Endothelial cell of umbilical vein (primary cell): ENCODE measurements around the gene ARGLU1. TPM values are rescaled to one million over a fixed set of nuclear protein-coding genes. Genes with fewer than 3 reads are reported as not detected.

Source experiments
- BruUV-seq: library from RNA; stranded (reverse); fragments of 400-500 nt; replicated peaks from 2 replicates; lab custom pipeline; 2021; lab: Mats Ljungman, UMichigan
- CTCF ChIA-PET: fragments of 300-600, 350-600 bp; sonication (Branson Sonifier 250); formaldehyde crosslinking; loops from one replicate; lab custom pipeline; 2021; ENCODE audit warnings: antibody characterized with exemption, inconsistent platforms; lab: Charles Lee
- POLR2A ChIA-PET: fragments of 300-600, 350-600 bp; sonication (Branson Sonifier 250); formaldehyde crosslinking; loops from one replicate; lab custom pipeline; 2021; ENCODE audit warnings: antibody characterized with exemption, inconsistent platforms; lab: Charles Lee
- DNase-seq: peaks from one replicate; pipeline ENCODE4 v3.0.0-alpha.2; 2011; ENCODE audit warnings: low read depth, low spot score
- FAIRE-seq: peaks from 2 replicates; lab custom pipeline; 2011; peaks lifted over from hg19 to GRCh38; lab: Jason Lieb, UNC
- H2AFZ ChIP-seq: 2 replicates; pipeline ENCODE4 v1.6.0; 2012; ENCODE audit warnings: low read depth, low read length, control low read depth, inconsistent platforms
- H3K27ac ChIP-seq: 2 replicates; pipeline ENCODE4 v1.5.1; 2011; ENCODE audit warnings: low read depth, mild to moderate bottlenecking, control low read depth, low read length, moderate library complexity; ENCODE audit not compliant: insufficient read depth
- H3K27me3 ChIP-seq, 2 experiments: 2 replicates each; pipeline versions ENCODE4 v1.6.0 to v1.6.1; 2011; ENCODE audit warnings: low read length in 2 of 2, mixed read lengths in 1 of 2; ENCODE audit not compliant: control insufficient read depth in 2 of 2, insufficient read depth in 2 of 2
- H3K36me3 ChIP-seq, 2 experiments: 2 replicates in 1 of 2; 3 replicates in 1 of 2; pipeline ENCODE4 v1.5.1; 2011; ENCODE audit warnings: low read length in 2 of 2, mild to moderate bottlenecking in 1 of 2, moderate library complexity in 1 of 2; ENCODE audit not compliant: control insufficient read depth in 2 of 2, insufficient read depth in 2 of 2; ENCODE audit errors: extremely low read depth in 1 of 2
- H3K4me1 ChIP-seq: 3 replicates; pipeline ENCODE4 v1.5.1; 2011; ENCODE audit warnings: mild to moderate bottlenecking, low read length; ENCODE audit not compliant: control insufficient read depth, insufficient read depth; ENCODE audit errors: extremely low read depth
- H3K4me2 ChIP-seq: 2 replicates; pipeline ENCODE4 v1.6.1; 2011; ENCODE audit warnings: low read length, control low read depth, mixed read lengths; ENCODE audit not compliant: insufficient read depth
- H3K4me3 ChIP-seq, 3 experiments: fragments of 200-600 bp in 1 of 3; sonication (generic), shearing (Covaris generic) in 1 of 3; replicated peaks in 1 of 3; 2 replicates each; pipeline ENCODE4 v1.5.1; 2011 to 2016; ENCODE audit warnings: control low read depth in 3 of 3, low read length in 3 of 3, mild to moderate bottlenecking in 2 of 3, inconsistent platforms in 1 of 3, low read depth in 1 of 3, moderate library complexity in 1 of 3; ENCODE audit not compliant: insufficient read depth in 1 of 3
- H3K79me2 ChIP-seq: 2 replicates; pipeline ENCODE4 v1.6.0; 2012; ENCODE audit warnings: low read length, inconsistent platforms; ENCODE audit not compliant: control insufficient read depth, insufficient read depth
- H3K9ac ChIP-seq: replicated peaks from 2 replicates; pipeline ENCODE3; 2011; ENCODE audit warnings: low read length, control low read depth; ENCODE audit not compliant: insufficient read depth; ENCODE audit errors: extremely low read depth
- H3K9me1 ChIP-seq: replicated peaks from 3 replicates; pipeline ENCODE4 v1.6.0; 2011; ENCODE audit warnings: mild to moderate bottlenecking, low read length; ENCODE audit not compliant: control insufficient read depth, insufficient read depth; ENCODE audit errors: extremely low read depth
- H3K9me3 ChIP-seq: replicated peaks from 2 replicates; pipeline ENCODE4 v1.5.1; 2012; ENCODE audit warnings: low read length, inconsistent platforms; ENCODE audit not compliant: control insufficient read depth, insufficient read depth
- H4K20me1 ChIP-seq: replicated peaks from 2 replicates; pipeline ENCODE3; 2011; ENCODE audit warnings: mild to moderate bottlenecking, low read length; ENCODE audit not compliant: control insufficient read depth, insufficient read depth; ENCODE audit errors: extremely low read depth
- EZH2 ChIP-seq: IDR thresholded peaks from 2 replicates; pipeline ENCODE4 v1.6.1; 2012; ENCODE audit warnings: borderline replicate concordance, low read depth, mild to moderate bottlenecking, moderate library complexity, low read length, inconsistent platforms; ENCODE audit not compliant: severe bottlenecking
- FOS ChIP-seq: IDR thresholded peaks from 2 replicates; pipeline ENCODE4 v1.6.1; 2011; ENCODE audit warnings: mild to moderate bottlenecking, low read length, moderate library complexity, borderline replicate concordance; ENCODE audit not compliant: insufficient read depth
- GATA2 ChIP-seq: IDR thresholded peaks from 2 replicates; pipeline ENCODE4 v1.7.0; 2011; ENCODE audit warnings: low read depth, mild to moderate bottlenecking, moderate library complexity, mixed read lengths, low read length; ENCODE audit not compliant: insufficient read length, insufficient read depth
- JUN ChIP-seq: IDR thresholded peaks from 2 replicates; pipeline ENCODE4 v1.6.1; 2011; ENCODE audit warnings: borderline replicate concordance, low read depth; ENCODE audit not compliant: insufficient read length, insufficient read depth
- MAX ChIP-seq: IDR thresholded peaks from 2 replicates; pipeline ENCODE4 v1.6.1; 2011; ENCODE audit not compliant: insufficient read depth, insufficient read length
- MYC ChIP-seq: IDR thresholded peaks from one replicate; pipeline ENCODE4 v1.6.1; 2011; ENCODE audit warnings: mild to moderate bottlenecking, low read depth, low read length
- POLR2A ChIP-seq: IDR thresholded peaks from 2 replicates; pipeline ENCODE4 v1.6.1; 2012; ENCODE audit warnings: low read depth, mild to moderate bottlenecking, control low read depth, low read length
- POLR2AphosphoS5 ChIP-seq: IDR thresholded peaks from 2 replicates; pipeline ENCODE4 v1.6.1; 2012; ENCODE audit warnings: low read depth, mild to moderate bottlenecking, control low read depth, low read length, moderate library complexity; ENCODE audit not compliant: insufficient read depth
- dilution Hi-C: fragments of 300-500 bp; cut with MboI; formaldehyde crosslinking; loops from one replicate; pipeline ENCODE4 v1.15.0; 2019; ENCODE audit warnings: low sequenced_read_pairs; ENCODE audit not compliant: extremely low pct_ligation_motif_present
- intact Hi-C: fragments of 100-400 bp; cut with micrococcal nuclease; formaldehyde crosslinking; loops from one replicate; pipeline ENCODE4 v1.10.0; 2022
- polyA plus RNA-seq, 4 experiments: library from polyadenylated mRNA; depleted of rRNA in 3 of 4; stranded (reverse) in 3 of 4; unstranded in 1 of 4; fragments of >200 nt; gene quantifications; 2 replicates each; pipeline versions ENCODE4 v1.2.1 to v1.2.3, GENCODE V29; 2011 to 2012; ENCODE audit warnings: missing spikeins in 1 of 4
- total RNA-seq: library from RNA; stranded (reverse); gene quantifications from 2 replicates; pipeline ENCODE4 v1.2.3, GENCODE V29; 2021
- TF ChIP-seq, protein P1 (sequence below), 2 donors: IDR thresholded peaks; 1 replicate in 1 of 2; 2 replicates in 1 of 2; pipeline ENCODE4 v1.5.1; 2011; ENCODE audit warnings: low read length in 2 of 2, mild to moderate bottlenecking in 2 of 2, moderate library complexity in 2 of 2, control low read depth in 1 of 2, inconsistent platforms in 1 of 2, low read depth in 1 of 2; ENCODE audit not compliant: insufficient read depth in 1 of 2; ENCODE audit errors: extremely low read depth in 1 of 2

The ARGLU1 gene
- total and polyA plus RNA-seq, 2 donors (not counting 3 experiments of a cell fraction or from before 2014, with no cell fraction given): 44.4 to 111 TPM

DNA sequence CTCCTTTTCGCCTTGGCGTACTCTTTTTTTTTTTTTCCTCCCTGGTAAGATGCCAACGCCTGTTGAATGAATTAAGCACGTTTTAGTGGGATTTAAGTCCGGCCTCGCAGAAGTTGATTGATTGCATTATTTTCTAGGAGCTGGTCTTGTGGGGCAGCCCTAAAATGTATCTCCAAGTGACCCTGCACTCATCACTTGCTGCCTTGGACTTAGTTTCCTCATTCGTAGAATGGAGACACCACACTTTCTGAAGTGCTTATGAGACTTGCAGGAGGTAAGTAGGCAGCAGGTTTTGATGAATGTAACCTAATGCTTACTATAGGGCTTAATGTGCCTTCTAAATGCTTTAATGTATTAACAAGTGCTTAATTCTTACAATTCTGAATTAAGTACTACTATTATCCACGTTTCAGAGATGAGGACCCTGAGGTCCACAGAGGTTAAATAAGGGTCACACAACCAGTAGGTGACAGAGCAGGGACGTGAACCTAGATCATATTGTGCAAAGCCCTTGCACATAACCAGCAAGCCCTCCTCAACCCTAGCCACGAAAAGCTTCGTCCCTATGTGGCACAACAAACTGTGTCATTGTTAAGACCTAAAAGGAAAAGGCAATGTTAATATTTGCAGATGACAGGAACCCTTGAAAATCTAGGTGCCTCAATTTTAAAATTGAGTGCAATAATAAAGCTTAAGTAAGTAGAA is 514 bp upstream of the ARGLU1 start:
- FAIRE-seq: no peak
- no peak for TF ChIP-seq EZH2
- TF ChIP-seq POLR2AphosphoS5: no peak
- TF ChIP-seq JUN: no peak
- no peak for TF ChIP-seq MYC
- no peak for TF ChIP-seq FOS
- TF ChIP-seq, protein P1, sequence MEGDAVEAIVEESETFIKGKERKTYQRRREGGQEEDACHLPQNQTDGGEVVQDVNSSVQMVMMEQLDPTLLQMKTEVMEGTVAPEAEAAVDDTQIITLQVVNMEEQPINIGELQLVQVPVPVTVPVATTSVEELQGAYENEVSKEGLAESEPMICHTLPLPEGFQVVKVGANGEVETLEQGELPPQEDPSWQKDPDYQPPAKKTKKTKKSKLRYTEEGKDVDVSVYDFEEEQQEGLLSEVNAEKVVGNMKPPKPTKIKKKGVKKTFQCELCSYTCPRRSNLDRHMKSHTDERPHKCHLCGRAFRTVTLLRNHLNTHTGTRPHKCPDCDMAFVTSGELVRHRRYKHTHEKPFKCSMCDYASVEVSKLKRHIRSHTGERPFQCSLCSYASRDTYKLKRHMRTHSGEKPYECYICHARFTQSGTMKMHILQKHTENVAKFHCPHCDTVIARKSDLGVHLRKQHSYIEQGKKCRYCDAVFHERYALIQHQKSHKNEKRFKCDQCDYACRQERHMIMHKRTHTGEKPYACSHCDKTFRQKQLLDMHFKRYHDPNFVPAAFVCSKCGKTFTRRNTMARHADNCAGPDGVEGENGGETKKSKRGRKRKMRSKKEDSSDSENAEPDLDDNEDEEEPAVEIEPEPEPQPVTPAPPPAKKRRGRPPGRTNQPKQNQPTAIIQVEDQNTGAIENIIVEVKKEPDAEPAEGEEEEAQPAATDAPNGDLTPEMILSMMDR (IDR thresholded peaks at IDR 0.05; ENCODE audit: extremely low read depth in 1 of 2, insufficient read depth in 1 of 2, low read depth in 1 of 2, low read length in 2 of 2): no peak
- TF ChIP-seq MAX: no peak
- TF ChIP-seq GATA2: no peak
- no peak for TF ChIP-seq POLR2A
- H3K4me1 ChIP-seq: peaks cover 26% of the 10 kb centered on the region
- no peak for DNase-seq
- peaks cover 19% of the 10 kb centered on the region for H4K20me1 ChIP-seq
- peak overlapping the region; percentile 95 for H3K9ac ChIP-seq
- peak overlapping the region; percentile 45 for H2AFZ ChIP-seq
- CTCF ChIA-PET: interaction anchor here (0.8 to 5.7 kb wide), 3 partner anchors 31 to 52 kb away, joined by 3 to 29 read pairs (median 8); partner anchors contain the start of gene EFNB2
- TSS peak; percentile 37 for BruUV-seq
- peaks cover 44% of the 10 kb centered on the region for H3K79me2 ChIP-seq
- no peaks in the 10 kb centered on the region for H3K36me3 ChIP-seq
- dilution Hi-C loops: no loop called here
- POLR2A ChIA-PET: interaction anchor here (1.2 kb wide), 1 partner anchor 12 kb away, joined by 4 read pairs; no protein-coding TSS in a partner anchor
- intact Hi-C loops: loop anchor here (1.0 to 10.0 kb wide), 4 partner anchors 52 to 886 kb away; no protein-coding TSS in a partner anchor
- H3K9me3 ChIP-seq: no peaks in the 10 kb centered on the region
- H3K27me3 ChIP-seq: no peaks in the 10 kb centered on the region
- H3K27ac ChIP-seq: no peak overlapping the region
- H3K4me3 ChIP-seq: peak overlapping the region in 1 of 3 experiments; percentile 98
- peak overlapping the region; percentile 63 for H3K4me2 ChIP-seq
- H3K9me1 ChIP-seq: no peaks in the 10 kb centered on the region
